GM10248 (cell line): Measurements from ENCODE around the gene ZDBF2.
A peak's percentile ranks its signal among the peaks of the same experiment; 100 is the strongest.

Source experiments
- CTCF ChIA-PET: fragments of 300-600 bp; sonication (Branson Sonifier 250); formaldehyde crosslinking; extraction: SDS; loops from one replicate; lab custom pipeline; 2021; ENCODE audit warnings: antibody characterized with exemption; lab: Yijun Ruan, JAX
- POLR2A ChIA-PET: fragments of 350-650 bp; sonication (Branson Sonifier 250); formaldehyde crosslinking; extraction: SDS; loops from one replicate; lab custom pipeline; 2020; ENCODE audit warnings: antibody characterized with exemption; lab: Yijun Ruan, JAX
- DNase-seq: peaks from one replicate; pipeline ENCODE4 v3.0.0; 2012; ENCODE audit errors: extremely low spot score
- CTCF ChIP-seq: IDR thresholded peaks from 2 replicates; pipeline ENCODE4 v1.5.1; 2012; ENCODE audit warnings: mild to moderate bottlenecking, low read depth; ENCODE audit errors: extremely low read depth, missing control alignments, control extremely low read depth

ZDBF2 gene

GRCh38 chr2:206271065-206271464 lies 3.4 kb upstream of the ZDBF2 start:
- TF ChIP-seq CTCF, result no peak
- ChIA-PET CTCF (interaction anchor here (1.2 kb wide), 1 partner anchor 14 kb away, joined by 4 read pairs; no protein-coding TSS in a partner anchor), POLR2A (no interaction called here)

GRCh38 chr2:206273905-206274304 lies 558 bp upstream of the ZDBF2 start:
- POLR2A ChIA-PET, result no interaction called here
- CTCF ChIA-PET, result no interaction called here
- no peak for TF ChIP-seq CTCF
- no peak for DNase-seq

More at GRCh38 chr2:206271065-206271464, 3.4 kb upstream of the ZDBF2 start:
- DNase-seq, result no peak

- POLR2A ChIA-PET, result no interaction called here
- no peak for TF ChIP-seq CTCF
- CTCF ChIA-PET, result interaction anchor here (1.0 kb wide), 1 partner anchor 22 kb away, joined by 3 read pairs; no protein-coding TSS in a partner anchor
- peak; percentile 44 for DNase-seq
Measured at GRCh38 chr2:206275312-206276055, 1.0 kb downstream of the ZDBF2 start.

- POLR2A ChIA-PET, result no interaction called here
- TF ChIP-seq CTCF, result no peak
- no peak for DNase-seq
- CTCF ChIA-PET, result interaction anchor here (1.0 kb wide), 1 partner anchor 21 kb away, joined by 3 read pairs; no protein-coding TSS in a partner anchor
Measured at GRCh38 chr2:206276169-206276942, 1.9 kb downstream of the ZDBF2 start.

GRCh38 chr2:206277503-206277902 lies 3.0 kb downstream of the ZDBF2 start:
- POLR2A ChIA-PET, result no interaction called here
- no peak for DNase-seq
- CTCF ChIA-PET, result no interaction called here
- TF ChIP-seq CTCF, result no peak

GRCh38 chr2:206282746-206283145 lies 8.3 kb downstream of the ZDBF2 start:
- no peak for TF ChIP-seq CTCF
- ChIA-PET POLR2A (no interaction called here), CTCF (no interaction called here)
- no peak for DNase-seq
